ENCODE measurements around the gene RTP1. TPM values are rescaled to one million over a fixed set of nuclear protein-coding genes. Genes with fewer than 3 reads are reported as not detected.

RTP1 gene
- total RNA-seq, 2 donors from 2014 or later, result 0.88 TPM; not detected in 1

DNA sequence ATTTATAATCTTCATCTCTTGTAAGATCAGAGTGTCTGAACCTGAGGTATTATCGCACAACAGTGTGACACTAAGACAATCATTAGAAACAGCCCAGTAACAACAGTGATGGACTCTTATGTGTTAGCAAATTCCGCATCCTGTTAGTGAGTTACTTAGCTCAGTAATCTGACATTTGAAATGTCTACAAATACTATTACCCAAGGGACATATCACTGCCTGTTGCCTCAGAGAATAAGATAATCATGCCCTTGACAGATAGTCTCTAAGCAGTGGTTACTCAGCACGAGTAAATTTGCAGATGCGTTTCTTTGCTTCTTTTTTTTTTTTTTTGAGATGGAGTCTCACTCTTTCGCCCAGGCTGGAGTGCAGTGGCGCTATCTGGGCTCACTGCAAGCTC is 13.4 kb upstream of the RTP1 start:
- no peak overlapping the region for H3K9ac ChIP-seq (ENCODE audit: extremely low read depth, low read length, poor library complexity, severe bottlenecking)
- H3K9me3 Mint-ChIP-seq, result no peaks in the 10 kb centered on the region
- H3K27ac Mint-ChIP-seq, result no peak overlapping the region
- H3K4me1 ChIP-seq (ENCODE audit: control insufficient read depth, insufficient read depth, low read length), result peaks cover 4% of the 10 kb centered on the region
- no peaks in the 10 kb centered on the region for H3K9me3 ChIP-seq (ENCODE audit: control insufficient read depth, low read length)
- no peaks in the 10 kb centered on the region for H3K27me3 ChIP-seq (ENCODE audit: control insufficient read depth, insufficient read depth, low read length, poor library complexity, severe bottlenecking)
- WGBS, 2 experiments (ENCODE audit: insufficient coverage in 1 of 2, insufficient read length in 1 of 2), result 89 to 100% methylated on average over 1 to 6 of the region's 6 CpGs
- no peaks in the 10 kb centered on the region for H3K36me3 ChIP-seq (ENCODE audit: control insufficient read depth, insufficient read depth, low read length)
- TF ChIP-seq, protein P1, sequence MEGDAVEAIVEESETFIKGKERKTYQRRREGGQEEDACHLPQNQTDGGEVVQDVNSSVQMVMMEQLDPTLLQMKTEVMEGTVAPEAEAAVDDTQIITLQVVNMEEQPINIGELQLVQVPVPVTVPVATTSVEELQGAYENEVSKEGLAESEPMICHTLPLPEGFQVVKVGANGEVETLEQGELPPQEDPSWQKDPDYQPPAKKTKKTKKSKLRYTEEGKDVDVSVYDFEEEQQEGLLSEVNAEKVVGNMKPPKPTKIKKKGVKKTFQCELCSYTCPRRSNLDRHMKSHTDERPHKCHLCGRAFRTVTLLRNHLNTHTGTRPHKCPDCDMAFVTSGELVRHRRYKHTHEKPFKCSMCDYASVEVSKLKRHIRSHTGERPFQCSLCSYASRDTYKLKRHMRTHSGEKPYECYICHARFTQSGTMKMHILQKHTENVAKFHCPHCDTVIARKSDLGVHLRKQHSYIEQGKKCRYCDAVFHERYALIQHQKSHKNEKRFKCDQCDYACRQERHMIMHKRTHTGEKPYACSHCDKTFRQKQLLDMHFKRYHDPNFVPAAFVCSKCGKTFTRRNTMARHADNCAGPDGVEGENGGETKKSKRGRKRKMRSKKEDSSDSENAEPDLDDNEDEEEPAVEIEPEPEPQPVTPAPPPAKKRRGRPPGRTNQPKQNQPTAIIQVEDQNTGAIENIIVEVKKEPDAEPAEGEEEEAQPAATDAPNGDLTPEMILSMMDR (conservative IDR thresholded peaks at IDR 0.05), result no peak
- H3K27me3 Mint-ChIP-seq (ENCODE audit: insufficient read depth), result peaks cover 26% of the 10 kb centered on the region
- peaks cover 4% of the 10 kb centered on the region for H3K36me3 Mint-ChIP-seq (ENCODE audit: low read depth)
- no peak overlapping the region for H3K27ac ChIP-seq (ENCODE audit: low read depth, low read length)
- H3K4me3 ChIP-seq (ENCODE audit: low read length), result no peak overlapping the region
- no peak overlapping the region for H3K4me3 Mint-ChIP-seq
- H3K4me1 Mint-ChIP-seq, result peaks cover 62% of the 10 kb centered on the region
- no peak for DNase-seq

DNA sequence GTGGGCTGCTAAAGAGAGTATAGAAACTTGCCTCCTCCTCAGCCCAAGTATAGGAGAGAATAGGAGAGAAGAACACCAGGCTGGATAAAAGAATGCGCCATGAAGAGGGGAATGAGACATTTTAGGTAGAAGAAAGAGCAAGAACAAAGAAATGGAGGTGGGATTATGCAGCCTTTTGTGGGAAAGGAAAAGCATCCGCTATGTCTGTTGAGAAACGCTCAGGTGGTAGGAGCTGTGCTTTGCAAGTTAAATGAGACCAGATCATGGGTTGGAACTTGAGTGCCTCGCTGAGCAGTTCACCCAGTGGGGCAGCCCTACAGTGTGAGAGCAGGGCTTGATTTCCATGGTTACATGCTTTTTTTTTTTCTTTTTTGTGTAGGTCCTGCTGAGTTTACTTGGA is 11.5 kb upstream of the RTP1 start:
- Histone ChIP-seq H3K4me1 (ENCODE audit: control insufficient read depth, insufficient read depth, low read length) (peaks cover 4% of the 10 kb centered on the region), H3K27ac (ENCODE audit: low read depth, low read length) (no peak overlapping the region), H3K36me3 (ENCODE audit: control insufficient read depth, insufficient read depth, low read length) (no peaks in the 10 kb centered on the region), H3K4me3 (ENCODE audit: low read length) (no peak overlapping the region), H3K9ac (ENCODE audit: extremely low read depth, low read length, poor library complexity, severe bottlenecking) (no peak overlapping the region), H3K9me3 (ENCODE audit: control insufficient read depth, low read length) (no peaks in the 10 kb centered on the region), H3K27me3 (ENCODE audit: control insufficient read depth, insufficient read depth, low read length, poor library complexity, severe bottlenecking) (no peaks in the 10 kb centered on the region)
- peak; percentile 85 for DNase-seq
- peaks cover 9% of the 10 kb centered on the region for H3K27me3 Mint-ChIP-seq (ENCODE audit: insufficient read depth)
- no peaks in the 10 kb centered on the region for H3K36me3 Mint-ChIP-seq (ENCODE audit: low read depth)
- H3K4me3 Mint-ChIP-seq, result no peak overlapping the region
- H3K9me3 Mint-ChIP-seq, result no peaks in the 10 kb centered on the region
- WGBS, 2 experiments (ENCODE audit: insufficient coverage in 1 of 2, insufficient read length in 1 of 2), result 65 to 74% methylated on average over 3 to 4 of the region's 4 CpGs
- TF ChIP-seq, protein P1 (conservative IDR thresholded peaks at IDR 0.05), result no peak
- H3K27ac Mint-ChIP-seq, result peak overlapping the region; percentile 28
- peaks cover 48% of the 10 kb centered on the region for H3K4me1 Mint-ChIP-seq

DNA sequence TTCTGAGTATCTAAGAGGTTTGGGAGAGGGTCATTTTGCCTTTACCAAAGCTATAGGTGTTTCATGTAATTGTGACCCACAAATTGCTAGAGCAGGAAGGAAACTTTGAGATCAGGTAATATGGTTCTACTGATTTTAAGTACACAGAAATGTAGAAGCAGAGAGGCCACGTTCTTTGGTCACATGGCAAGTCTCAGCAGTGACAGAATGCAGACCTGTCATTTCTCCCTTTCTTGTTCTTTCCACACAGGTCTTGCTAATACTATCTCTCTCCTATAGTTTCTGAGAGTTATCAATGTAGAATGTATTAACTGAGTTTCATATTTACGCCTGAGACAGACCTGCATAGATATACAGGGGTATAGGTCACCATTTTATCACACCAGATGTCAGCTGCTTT is 10.9 kb upstream of the RTP1 start:
- H3K27ac Mint-ChIP-seq, result no peak overlapping the region
- H3K36me3 ChIP-seq (ENCODE audit: control insufficient read depth, insufficient read depth, low read length), result no peaks in the 10 kb centered on the region
- TF ChIP-seq, protein P1 (conservative IDR thresholded peaks at IDR 0.05), result no peak
- no peaks in the 10 kb centered on the region for H3K9me3 Mint-ChIP-seq
- peaks cover 5% of the 10 kb centered on the region for H3K27me3 Mint-ChIP-seq (ENCODE audit: insufficient read depth)
- no peak overlapping the region for H3K4me3 ChIP-seq (ENCODE audit: low read length)
- H3K36me3 Mint-ChIP-seq (ENCODE audit: low read depth), result no peaks in the 10 kb centered on the region
- H3K27me3 ChIP-seq (ENCODE audit: control insufficient read depth, insufficient read depth, low read length, poor library complexity, severe bottlenecking), result no peaks in the 10 kb centered on the region
- no peak overlapping the region for H3K4me3 Mint-ChIP-seq
- no peak overlapping the region for H3K9ac ChIP-seq (ENCODE audit: extremely low read depth, low read length, poor library complexity, severe bottlenecking)
- H3K4me1 Mint-ChIP-seq, result peaks cover 42% of the 10 kb centered on the region
- no peak overlapping the region for H3K27ac ChIP-seq (ENCODE audit: low read depth, low read length)
- WGBS, 2 experiments (ENCODE audit: insufficient coverage in 1 of 2, insufficient read length in 1 of 2), result 86 to 100% methylated on average over 1 to 2 of the region's 2 CpGs
- H3K4me1 ChIP-seq (ENCODE audit: control insufficient read depth, insufficient read depth, low read length), result peaks cover 4% of the 10 kb centered on the region
- DNase-seq, result no peak
- H3K9me3 ChIP-seq (ENCODE audit: control insufficient read depth, low read length), result no peaks in the 10 kb centered on the region

All from endodermal cell (in vitro differentiated cells).